A549 (cell line): Measurements from ENCODE around the gene ITFG1. TPM values are rescaled to one million over a fixed set of nuclear protein-coding genes. Genes with fewer than 3 reads are reported as not detected.
A peak's percentile ranks its signal among the peaks of the same experiment; 100 is the strongest.

Source experiments
- ATAC-seq, 2 experiments: fragments of 200-7000 bp in 1 of 2; fragments of >200 bp in 1 of 2; cut with Nextera tagmentation in 1 of 2; cut with Tn5 transposase in 1 of 2; 3 replicates each; pipeline versions ENCODE4 v1.8.0 to v1.9.1; 2018 to 2020; ENCODE audit warnings: mild to moderate bottlenecking in 1 of 2, moderate library complexity in 1 of 2
- CTCF ChIA-PET: fragments of 300-600 bp; sonication (Branson Sonifier 250); formaldehyde crosslinking; extraction: SDS; loops from one replicate; lab custom pipeline; 2021; ENCODE audit warnings: antibody characterized with exemption, inconsistent platforms; lab: Yijun Ruan, JAX
- POLR2A ChIA-PET: fragments of 350-600 bp; formaldehyde crosslinking; extraction: SDS; loops from one replicate; lab custom pipeline; 2021; ENCODE audit warnings: antibody characterized with exemption, inconsistent platforms; lab: Yijun Ruan, JAX
- DNase-seq, 2 experiments: peaks; one replicate each; pipeline versions ENCODE4 v3.0.0 to v3.0.0-alpha.2; 2011 to 2016; ENCODE audit warnings: low read depth in 1 of 2, low spot score in 1 of 2
- FAIRE-seq: peaks from 2 replicates; lab custom pipeline; 2011; peaks lifted over from hg19 to GRCh38; lab: Jason Lieb, UNC
- H3K27ac ChIP-seq, 2 experiments: fragments of >200 bp; sonication (Bioruptor Twin); formaldehyde crosslinking; 3 replicates each; pipeline ENCODE4 v1.5.1; 2016 to 2017
- H3K4me1 ChIP-seq: fragments of >200 bp; sonication (Bioruptor Twin); formaldehyde crosslinking; 3 replicates; pipeline ENCODE4 v1.6.1; 2016
- H3K4me2 ChIP-seq: fragments of >200 bp; sonication (Bioruptor Twin); formaldehyde crosslinking; 3 replicates; pipeline ENCODE4 v1.6.1; 2016
- H3K4me3 ChIP-seq: fragments of >200 bp; sonication (Bioruptor Twin); formaldehyde crosslinking; 3 replicates; pipeline ENCODE4 v1.5.1; 2016
- H3K9me3 ChIP-seq: fragments of >200 bp; sonication (Bioruptor Twin); formaldehyde crosslinking; 3 replicates; pipeline ENCODE4 v1.6.1; 2016
- CBX8 ChIP-seq: fragments of 200-600 bp; sonication (generic); IDR thresholded peaks from 2 replicates; pipeline ENCODE4 v1.6.1; 2016
- CEBPB ChIP-seq, 2 experiments: fragments of >200 bp in 1 of 2; sonication (Bioruptor Twin) in 1 of 2; formaldehyde crosslinking in 1 of 2; IDR thresholded peaks; 2 replicates each; pipeline ENCODE4 v1.6.1; 2012 to 2016
- CHD4 ChIP-seq: fragments of 200-600 bp; sonication (generic); IDR thresholded peaks from 2 replicates; pipeline ENCODE4 v1.6.1; 2016; ENCODE audit warnings: antibody characterized with exemption, mild to moderate bottlenecking, borderline replicate concordance
- E2F6 ChIP-seq: IDR thresholded peaks from 2 replicates; pipeline ENCODE4 v1.6.1; 2012; ENCODE audit warnings: low read depth, borderline replicate concordance
- EHF ChIP-seq: fragments of 250-450 bp; sonication (Bioruptor Pico); IDR thresholded peaks from 2 replicates; pipeline ENCODE4 v1.5.0; 2020; ENCODE audit warnings: mild to moderate bottlenecking
- EP300 ChIP-seq, 2 experiments: fragments of >200 bp; sonication (Bioruptor Twin); formaldehyde crosslinking; IDR thresholded peaks; 2 replicates in 1 of 2; 3 replicates in 1 of 2; pipeline ENCODE4 v1.6.1; 2016 to 2017
- FOSB ChIP-seq: fragments of 250-450 bp; sonication (Bioruptor Pico); IDR thresholded peaks from 2 replicates; pipeline ENCODE4 v1.5.0; 2020; ENCODE audit warnings: mild to moderate bottlenecking, moderate library complexity
- KDM5A ChIP-seq: fragments of 200-600 bp; sonication (generic); IDR thresholded peaks from 2 replicates; pipeline ENCODE4 v1.6.1; 2016; ENCODE audit warnings: antibody characterized with exemption, mild to moderate bottlenecking
- MAFK ChIP-seq: fragments of 450-650 bp; IDR thresholded peaks from 2 replicates; pipeline ENCODE4 v1.6.1; 2014; ENCODE audit not compliant: partially characterized antibody
- NPAS2 ChIP-seq: fragments of 250-450 bp; sonication (Bioruptor Pico); IDR thresholded peaks from 2 replicates; pipeline ENCODE4 v1.8.0; 2022; ENCODE audit warnings: mild to moderate bottlenecking, moderate library complexity, borderline replicate concordance
- NR3C1 ChIP-seq: fragments of >200 bp; sonication (Bioruptor Twin); formaldehyde crosslinking; IDR thresholded peaks from 3 replicates; pipeline ENCODE4 v1.6.1; 2017
- RAD21 ChIP-seq, 2 experiments: fragments of >200 bp in 1 of 2; sonication (Bioruptor Twin) in 1 of 2; formaldehyde crosslinking in 1 of 2; IDR thresholded peaks in 1 of 2; conservative IDR thresholded peaks in 1 of 2; 2 replicates in 1 of 2; 3 replicates in 1 of 2; pipeline ENCODE4 v1.6.1; 2012 to 2018; ENCODE audit warnings: inconsistent platforms in 1 of 2
- RCOR1 ChIP-seq: fragments of 150-350 bp; IDR thresholded peaks from 2 replicates; pipeline ENCODE4 v1.6.1; 2014; ENCODE audit warnings: antibody characterized with exemption, low read length, low read depth
- SMC3 ChIP-seq: fragments of >200 bp; sonication (Bioruptor Twin); formaldehyde crosslinking; IDR thresholded peaks from 3 replicates; pipeline ENCODE4 v1.6.1; 2018; ENCODE audit warnings: inconsistent platforms
- TP53 ChIP-seq: fragments of 250-450 bp; sonication (Bioruptor Pico); IDR thresholded peaks from 2 replicates; pipeline ENCODE4 v1.5.0; 2021; ENCODE audit warnings: mild to moderate bottlenecking, moderate library complexity
- USF2 ChIP-seq: fragments of 450-650 bp; IDR thresholded peaks from 2 replicates; pipeline ENCODE4 v1.6.1; 2014; ENCODE audit warnings: antibody characterized with exemption
- ZC3H11A ChIP-seq: fragments of 450-650 bp; IDR thresholded peaks from 2 replicates; pipeline ENCODE4 v1.6.1; 2014; ENCODE audit warnings: antibody characterized with exemption, mild to moderate bottlenecking
- ZFP36 ChIP-seq: fragments of 450-650 bp; IDR thresholded peaks from 2 replicates; pipeline ENCODE4 v1.6.1; 2014; ENCODE audit warnings: borderline replicate concordance; ENCODE audit not compliant: partially characterized antibody
- ZNF302 ChIP-seq: fragments of 250-450 bp; sonication (Bioruptor Pico); IDR thresholded peaks from 2 replicates; pipeline ENCODE4 v1.9.0; 2021; ENCODE audit warnings: inconsistent platforms, mild to moderate bottlenecking, moderate library complexity
- ZSCAN20 ChIP-seq: fragments of 250-450 bp; sonication (Bioruptor Pico); IDR thresholded peaks from 2 replicates; pipeline ENCODE4 v1.8.0; 2022; ENCODE audit warnings: mild to moderate bottlenecking, moderate library complexity
- WGBS: methylation state at CpG from one replicate; pipeline ENCODE4 v1.1.6; 2017; ENCODE audit errors: missing lambda C conversion rate; 5-methylcytosine and 5-hydroxymethylcytosine counted together
- polyA plus RNA-seq, 4 experiments: library from polyadenylated mRNA; depleted of rRNA in 3 of 4; stranded (reverse); fragments of >200 nt; fragmentation: RNase III in 1 of 4; extraction: RNeasy Plus Mini Kit Qiagen cat#74134 plus additional on column Dnase treatment in 1 of 4; gene quantifications; 2 replicates in 3 of 4; 3 replicates in 1 of 4; pipeline ENCODE4 v1.2.3, GENCODE V29; 2011 to 2017
- TF ChIP-seq, protein P1 (sequence below): fragments of >200 bp; sonication (Bioruptor Twin); formaldehyde crosslinking; IDR thresholded peaks from 3 replicates; pipeline ENCODE4 v1.5.1; 2016
- TF ChIP-seq, protein P2 (sequence below): fragments of >200 bp; sonication (Bioruptor Twin); formaldehyde crosslinking; IDR thresholded peaks from 3 replicates; pipeline ENCODE4 v1.6.1; 2016

The ITFG1 gene
- polyA plus RNA-seq, 2 of the 4 experiments (the other 2 are of a cell fraction), result 32.9 to 112 TPM

DNA sequence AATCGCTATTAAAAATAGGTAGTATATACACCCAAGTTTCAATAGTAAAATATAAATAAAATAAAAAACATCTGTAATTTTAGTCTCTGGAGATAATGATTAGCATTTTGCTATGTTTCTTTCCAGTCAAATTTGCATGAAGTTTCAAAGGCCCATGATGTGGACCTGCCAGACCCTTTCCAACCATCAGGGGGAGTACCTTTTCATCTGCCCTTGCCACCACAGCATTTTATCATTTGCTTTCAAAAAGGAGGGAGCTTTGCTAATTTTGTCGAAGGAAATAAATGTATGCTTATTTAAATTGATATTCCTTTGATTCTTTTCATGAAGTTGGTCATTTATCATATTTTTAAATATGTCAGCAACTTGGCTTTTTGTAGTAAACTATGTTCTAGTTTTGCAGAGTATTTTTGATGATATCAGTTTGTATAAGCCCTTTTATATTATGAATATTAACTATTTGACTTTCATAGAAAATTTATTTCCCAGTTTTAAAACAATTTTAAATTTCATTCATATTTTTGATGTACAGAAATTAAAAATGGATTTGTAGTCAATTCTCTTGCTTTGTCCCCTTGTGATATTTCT lies 201.9 kb downstream of the ITFG1 start:
- Histone ChIP-seq H3K4me1 (no peaks in the 10 kb centered on the region), H3K27ac (no peak overlapping the region), H3K9me3 (no peaks in the 10 kb centered on the region), H3K4me2 (no peak overlapping the region), H3K4me3 (no peak overlapping the region)
- DNase-seq (peak; percentile 44 to 52), FAIRE-seq (no peak), ATAC-seq (peak; percentile 69 to 70; a peak in 4 of 6 replicates)
- TF ChIP-seq SMC3 (peak; percentile 60), ZC3H11A (no peak), USF2 (no peak), MAFK (peak; percentile 28), RAD21 (conservative IDR thresholded peaks at IDR 0.05 in 1 of 2, IDR thresholded peaks at IDR 0.05 in 1 of 2) (peak; percentile 49 to 55; a peak in 4 of 5 replicates)
- TF ChIP-seq, protein P1, sequence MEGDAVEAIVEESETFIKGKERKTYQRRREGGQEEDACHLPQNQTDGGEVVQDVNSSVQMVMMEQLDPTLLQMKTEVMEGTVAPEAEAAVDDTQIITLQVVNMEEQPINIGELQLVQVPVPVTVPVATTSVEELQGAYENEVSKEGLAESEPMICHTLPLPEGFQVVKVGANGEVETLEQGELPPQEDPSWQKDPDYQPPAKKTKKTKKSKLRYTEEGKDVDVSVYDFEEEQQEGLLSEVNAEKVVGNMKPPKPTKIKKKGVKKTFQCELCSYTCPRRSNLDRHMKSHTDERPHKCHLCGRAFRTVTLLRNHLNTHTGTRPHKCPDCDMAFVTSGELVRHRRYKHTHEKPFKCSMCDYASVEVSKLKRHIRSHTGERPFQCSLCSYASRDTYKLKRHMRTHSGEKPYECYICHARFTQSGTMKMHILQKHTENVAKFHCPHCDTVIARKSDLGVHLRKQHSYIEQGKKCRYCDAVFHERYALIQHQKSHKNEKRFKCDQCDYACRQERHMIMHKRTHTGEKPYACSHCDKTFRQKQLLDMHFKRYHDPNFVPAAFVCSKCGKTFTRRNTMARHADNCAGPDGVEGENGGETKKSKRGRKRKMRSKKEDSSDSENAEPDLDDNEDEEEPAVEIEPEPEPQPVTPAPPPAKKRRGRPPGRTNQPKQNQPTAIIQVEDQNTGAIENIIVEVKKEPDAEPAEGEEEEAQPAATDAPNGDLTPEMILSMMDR, result peak; percentile 56
- POLR2A ChIA-PET, result no interaction called here
- 46% methylated on average over 2 of the region's 2 CpGs for WGBS
- CTCF ChIA-PET, result interaction anchor here (0.8 to 1.0 kb wide), 5 partner anchors 8 to 906 kb away, joined by 3 to 5 read pairs (median 3); no protein-coding TSS in a partner anchor

- Histone ChIP-seq H3K27ac (no peak overlapping the region), H3K4me2 (no peak overlapping the region), H3K4me3 (no peak overlapping the region), H3K4me1 (no peaks in the 10 kb centered on the region), H3K9me3 (no peaks in the 10 kb centered on the region)
- 93% methylated on average over 6 of the region's 6 CpGs for WGBS
- FAIRE-seq (no peak), ATAC-seq (no peak), DNase-seq (no peak)
- ChIA-PET CTCF (no interaction called here), POLR2A (no interaction called here)
- no peak for TF ChIP-seq KDM5A
- TF ChIP-seq RCOR1, result no peak
- no peak for TF ChIP-seq NR3C1
- TF ChIP-seq SMC3, result no peak
- TF ChIP-seq CBX8, result no peak
- TF ChIP-seq ZNF302 (CRISPR knock-in tag), result no peak
- TF ChIP-seq, protein P1, result no peak
- TF ChIP-seq, protein P2, sequence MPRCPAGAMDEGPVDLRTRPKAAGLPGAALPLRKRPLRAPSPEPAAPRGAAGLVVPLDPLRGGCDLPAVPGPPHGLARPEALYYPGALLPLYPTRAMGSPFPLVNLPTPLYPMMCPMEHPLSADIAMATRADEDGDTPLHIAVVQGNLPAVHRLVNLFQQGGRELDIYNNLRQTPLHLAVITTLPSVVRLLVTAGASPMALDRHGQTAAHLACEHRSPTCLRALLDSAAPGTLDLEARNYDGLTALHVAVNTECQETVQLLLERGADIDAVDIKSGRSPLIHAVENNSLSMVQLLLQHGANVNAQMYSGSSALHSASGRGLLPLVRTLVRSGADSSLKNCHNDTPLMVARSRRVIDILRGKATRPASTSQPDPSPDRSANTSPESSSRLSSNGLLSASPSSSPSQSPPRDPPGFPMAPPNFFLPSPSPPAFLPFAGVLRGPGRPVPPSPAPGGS, result no peak
- no peak for TF ChIP-seq EHF (CRISPR knock-in tag)
- no peak for TF ChIP-seq ZFP36
- TF ChIP-seq EP300 (IDR thresholded peaks at IDR 0.05), result no peak
- TF ChIP-seq FOSB, result no peak
- TF ChIP-seq NPAS2 (CRISPR knock-in tag), result no peak
- no peak for TF ChIP-seq CHD4
- no peak for TF ChIP-seq E2F6
- no peak for TF ChIP-seq CEBPB (IDR thresholded peaks at IDR 0.05)
- TF ChIP-seq ZSCAN20, result no peak
- no peak for TF ChIP-seq TP53
These were observed 206.1 kb downstream of the ITFG1 start for GRCh38 chr16:47254756-47255155.
